Upper lobe of right lung (tissue), 1 donor: Measurements from ENCODE around the gene EFNA5. TPM values are rescaled to one million over a fixed set of nuclear protein-coding genes. Genes with fewer than 3 reads are reported as not detected.

Experiments
- ATAC-seq: fragments of 200-7000 bp; cut with Tn5 transposase; one replicate; pipeline ENCODE4 v1.9.1; 2020; ENCODE audit warnings: mild to moderate bottlenecking, moderate library complexity
- DNase-seq: peaks from one replicate; pipeline ENCODE4 v3.0.0-alpha.2; 2020
- H3K27ac ChIP-seq: fragments of 200-600 bp; one replicate; pipeline ENCODE4 v1.8.0; 2022
- H3K27me3 ChIP-seq: fragments of 200-600 bp; one replicate; pipeline ENCODE4 v1.8.0; 2022; ENCODE audit warnings: mild to moderate bottlenecking
- H3K36me3 ChIP-seq: fragments of 200-600 bp; one replicate; pipeline ENCODE4 v1.8.0; 2022
- H3K4me1 ChIP-seq: fragments of 200-600 bp; one replicate; pipeline ENCODE4 v1.8.0; 2022
- H3K4me3 ChIP-seq: fragments of 200-600 bp; one replicate; pipeline ENCODE4 v1.8.0; 2022; ENCODE audit warnings: mild to moderate bottlenecking
- H3K9me3 ChIP-seq: fragments of 200-600 bp; one replicate; pipeline ENCODE4 v1.8.0; 2022
- CTCF ChIP-seq: fragments of 200-600 bp; IDR thresholded peaks from one replicate; pipeline ENCODE4 v1.8.0; 2022; ENCODE audit warnings: antibody characterized with exemption
- intact Hi-C: fragments of 100-400 bp; cut with DNase I; formaldehyde crosslinking; loops from one replicate; pipeline ENCODE4 v1.11.0; 2022
- total RNA-seq: library from RNA; stranded (reverse); fragmentation: NEBNext Ultra II Directional; extraction: Animal tissue kit (Norgen Biotek cat#: 25700); gene quantifications from one replicate; pipeline ENCODE4 v1.2.1, GENCODE V29; 2021
- donor health status: DM: no; HTN: yes; CAD: no; lungs with severe emphysema.

The EFNA5 gene
- total RNA-seq, 1 donor from 2014 or later = 12.0 TPM

- ATAC-seq = no peak
- H3K27ac ChIP-seq = no peak overlapping the region
- no peak for DNase-seq
- intact Hi-C loops = no loop called here
- H3K4me3 ChIP-seq = no peak overlapping the region
- no peak for TF ChIP-seq CTCF
- no peaks in the 10 kb centered on the region for H3K36me3 ChIP-seq
- no peaks in the 10 kb centered on the region for H3K4me1 ChIP-seq
- no peaks in the 10 kb centered on the region for H3K9me3 ChIP-seq
- no peaks in the 10 kb centered on the region for H3K27me3 ChIP-seq
These were observed 302.1 kb downstream of the EFNA5 start for GRCh38 chr5:107368615-107369014.

GRCh38 chr5:107367939-107368338, 302.8 kb downstream of the EFNA5 start:
- H3K9me3 ChIP-seq = no peaks in the 10 kb centered on the region
- no peak for TF ChIP-seq CTCF
- intact Hi-C loops = no loop called here
- no peaks in the 10 kb centered on the region for H3K27me3 ChIP-seq
- ATAC-seq (no peak), DNase-seq (no peak)
- no peaks in the 10 kb centered on the region for H3K4me1 ChIP-seq
- H3K36me3 ChIP-seq = no peaks in the 10 kb centered on the region
- no peak overlapping the region for H3K4me3 ChIP-seq
- no peak overlapping the region for H3K27ac ChIP-seq

GRCh38 chr5:107367480-107367879, 303.3 kb downstream of the EFNA5 start:
- H3K36me3 ChIP-seq = no peaks in the 10 kb centered on the region
- intact Hi-C loops = no loop called here
- H3K4me1 ChIP-seq = no peaks in the 10 kb centered on the region
- H3K4me3 ChIP-seq = no peak overlapping the region
- H3K27me3 ChIP-seq = no peaks in the 10 kb centered on the region
- no peak overlapping the region for H3K27ac ChIP-seq
- ATAC-seq (no peak), DNase-seq (no peak)
- H3K9me3 ChIP-seq = no peaks in the 10 kb centered on the region
- no peak for TF ChIP-seq CTCF

- intact Hi-C loops = no loop called here
- no peak for TF ChIP-seq CTCF
- Histone ChIP-seq H3K36me3 (no peaks in the 10 kb centered on the region), H3K9me3 (no peaks in the 10 kb centered on the region), H3K4me1 (no peaks in the 10 kb centered on the region), H3K27ac (no peak overlapping the region), H3K27me3 (no peaks in the 10 kb centered on the region), H3K4me3 (no peak overlapping the region)
- ATAC-seq (peak; percentile 64), DNase-seq (no peak)
These were observed 305.2 kb downstream of the EFNA5 start for GRCh38 chr5:107365320-107366109.

GRCh38 chr5:107364443-107365319, 306.1 kb downstream of the EFNA5 start:
- no peaks in the 10 kb centered on the region for H3K27me3 ChIP-seq
- H3K27ac ChIP-seq = no peak overlapping the region
- H3K4me3 ChIP-seq = no peak overlapping the region
- intact Hi-C loops = no loop called here
- no peak for TF ChIP-seq CTCF
- no peaks in the 10 kb centered on the region for H3K9me3 ChIP-seq
- no peak for ATAC-seq
- no peak for DNase-seq
- no peaks in the 10 kb centered on the region for H3K36me3 ChIP-seq
- H3K4me1 ChIP-seq = no peaks in the 10 kb centered on the region
